ENCODE data around the gene STAG1.

- TF ChIP-seq CTCF (IDR thresholded peaks at IDR 0.05) (no peak), POLR2A (IDR thresholded peaks at IDR 0.05) (no peak)
Observed at GRCh38 chr3:136503056-136503455, 249.1 kb downstream of the STAG1 start.
